GM19043 (cell line): ENCODE data around the gene GMPR2.

Experiments used
- ATAC-seq: cut with Tn5 transposase; IDR thresholded peaks from one replicate; pipeline ENCODE4 v1.9.1; 2021; ENCODE audit warnings: low read depth; ENCODE audit not compliant: unreplicated experiment

The GMPR2 gene

GRCh38 chr14:24263848-24264247 lies 31.1 kb downstream of the GMPR2 start:
- no peak for ATAC-seq

DNA sequence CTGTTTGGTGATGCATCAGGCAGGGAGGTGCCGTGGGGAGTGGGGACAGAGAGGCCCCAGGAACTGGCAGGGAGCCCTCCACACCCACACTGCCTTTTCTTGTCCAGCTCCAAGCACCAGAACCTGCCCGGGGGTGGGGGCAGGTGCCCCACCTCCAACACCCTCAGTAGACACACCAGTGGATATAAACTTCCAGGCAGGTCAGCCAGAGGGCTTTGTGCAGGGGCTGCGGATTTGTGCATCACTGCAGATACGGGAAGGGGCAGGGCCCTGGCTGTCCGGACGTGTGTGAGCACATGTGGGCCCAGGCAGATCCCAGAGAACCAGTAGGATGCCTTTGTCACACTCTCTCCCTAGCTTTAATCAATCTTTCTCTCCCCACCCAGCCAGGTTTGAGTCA lies 31.6 kb downstream of the GMPR2 start:
- ATAC-seq: no peak

GRCh38 chr14:24266344-24267244 lies 33.9 kb downstream of the GMPR2 start:
- no peak for ATAC-seq

- ATAC-seq: no peak
Measured at GRCh38 chr14:24267516-24267915, 34.8 kb downstream of the GMPR2 start.

DNA sequence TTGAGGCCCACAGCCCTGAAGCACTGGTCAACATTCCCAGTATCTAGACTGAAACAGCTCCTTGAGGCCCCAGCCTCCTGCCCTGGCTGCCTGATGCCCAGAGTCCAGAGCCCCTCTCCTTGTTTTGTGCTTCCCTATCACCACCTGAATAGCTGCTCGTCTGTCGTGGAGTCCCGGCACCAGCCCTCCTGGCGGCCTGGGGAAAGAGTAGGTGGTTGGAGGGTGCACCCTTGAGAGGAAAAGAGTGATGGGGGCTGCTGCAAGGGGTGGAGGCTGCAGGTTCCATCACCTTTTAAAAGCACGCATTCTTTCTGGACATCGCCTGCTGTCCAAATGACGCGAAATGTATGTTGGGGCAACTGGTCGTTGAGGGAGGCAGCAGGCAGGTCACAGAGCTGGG lies 35.5 kb downstream of the GMPR2 start:
- ATAC-seq: no peak

GRCh38 chr14:24269368-24269767 lies 36.6 kb downstream of the GMPR2 start:
- no peak for ATAC-seq

- ATAC-seq: no peak
Measured at GRCh38 chr14:24269910-24270536, 37.3 kb downstream of the GMPR2 start.

DNA sequence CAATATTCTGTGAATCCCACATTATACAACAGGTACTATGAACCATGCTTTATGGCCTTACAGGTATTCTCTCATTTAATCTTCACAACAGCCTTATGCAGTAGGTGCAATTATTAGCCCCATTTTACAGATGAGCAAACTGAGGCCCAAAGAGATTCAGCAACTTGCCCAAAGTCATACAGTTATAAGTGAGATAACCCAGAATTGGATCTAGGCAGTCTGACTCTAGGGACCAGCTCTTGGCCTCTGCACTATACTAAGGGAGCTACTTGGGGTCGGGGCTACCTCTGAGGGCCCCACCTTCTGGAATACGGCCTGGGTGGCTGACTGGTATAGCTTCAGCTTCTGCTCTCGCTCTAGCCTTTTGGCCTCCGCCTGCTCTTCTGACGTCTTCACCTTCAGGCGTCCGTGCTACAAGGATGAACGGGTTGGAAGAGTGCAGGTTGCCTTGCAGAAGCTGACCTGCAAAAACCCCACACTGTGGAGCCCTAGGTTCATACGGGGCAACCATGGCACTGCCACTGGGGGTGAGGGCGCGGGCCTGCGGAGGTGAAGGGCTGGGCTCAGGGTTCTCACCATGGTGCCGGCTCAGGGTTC lies 37.9 kb downstream of the GMPR2 start:
- ATAC-seq: no peak

GRCh38 chr14:24271134-24271833 lies 38.6 kb downstream of the GMPR2 start, which contains the start of gene RABGGTA:
Gene RABGGTA (minus strand): TSS chr14:24271597. CDS start chr14:24271115, 482 bp downstream.
- peak; percentile 86 for ATAC-seq

DNA sequence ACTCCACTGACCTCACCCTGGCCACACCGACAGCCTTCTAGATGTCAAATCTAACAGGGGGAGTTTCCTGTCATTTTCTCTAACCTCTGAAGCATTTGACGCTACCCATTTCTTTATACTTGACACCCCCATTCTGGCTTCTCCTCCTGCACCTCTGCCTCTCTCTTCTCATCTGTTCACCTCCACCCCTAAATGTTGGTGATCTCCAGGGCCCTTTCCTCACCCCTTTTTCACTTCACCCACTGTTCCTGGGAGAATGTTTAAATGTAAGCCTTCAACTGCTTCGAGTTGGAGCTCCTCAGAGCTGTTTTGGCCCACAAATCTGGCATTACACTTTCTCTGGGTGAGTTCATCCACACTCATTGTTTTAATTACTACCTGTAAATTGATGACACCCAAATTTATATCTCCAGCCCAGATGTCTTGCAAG lies 39.1 kb downstream of the GMPR2 start:
- no peak for ATAC-seq

- no peak for ATAC-seq
Measured at GRCh38 chr14:24272467-24272866, 39.7 kb downstream of the GMPR2 start.

DNA sequence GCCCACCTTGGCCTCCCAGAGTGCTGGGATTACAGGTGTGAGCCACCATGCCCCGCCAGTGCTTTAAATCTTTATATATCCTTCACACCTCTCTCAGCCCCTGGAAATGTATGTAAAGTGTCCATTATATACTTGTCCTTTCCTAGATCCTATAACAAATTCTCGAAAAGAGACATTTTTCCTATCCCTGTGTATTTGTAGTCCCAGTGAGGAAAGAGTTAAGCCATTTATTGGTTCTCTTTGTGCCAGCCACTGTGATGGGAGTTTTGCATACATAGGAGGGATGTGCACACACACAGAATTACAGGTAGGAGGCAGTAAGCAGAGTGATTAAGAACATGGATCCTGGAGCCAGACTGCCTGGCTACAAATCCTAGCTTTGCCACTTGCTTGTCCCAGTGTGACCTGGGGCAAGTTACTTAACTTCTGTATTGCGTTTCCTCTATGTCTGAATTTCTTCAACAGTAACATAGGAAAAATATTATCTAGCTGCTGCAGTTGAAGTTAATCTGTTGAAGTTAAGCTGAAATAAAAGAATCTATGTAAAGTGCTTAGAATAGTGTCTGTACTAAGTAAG lies 40.8 kb downstream of the GMPR2 start:
- ATAC-seq: no peak

DNA sequence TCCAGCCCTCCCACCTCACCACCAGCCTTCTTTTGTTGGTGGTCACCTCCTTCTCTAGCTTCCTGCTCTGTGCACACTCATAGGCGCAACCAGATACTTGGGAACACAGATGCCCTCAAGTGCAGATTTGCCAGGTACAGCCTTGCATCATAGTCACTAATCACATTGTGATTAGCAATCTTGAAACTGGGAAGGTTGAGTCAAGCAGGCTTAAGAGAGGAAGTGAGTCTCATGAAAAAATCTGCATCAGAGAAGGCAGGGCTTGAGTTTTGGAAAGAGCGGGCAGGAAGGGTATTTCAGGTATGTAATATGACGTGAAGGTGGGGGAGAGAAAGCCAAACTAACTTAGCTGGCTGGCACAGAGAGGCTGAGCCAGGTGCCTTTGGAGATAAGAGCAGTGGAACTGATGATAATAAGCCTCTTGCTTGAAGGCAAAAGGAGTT lies 41.4 kb downstream of the GMPR2 start:
- peak; percentile 35 for ATAC-seq

DNA sequence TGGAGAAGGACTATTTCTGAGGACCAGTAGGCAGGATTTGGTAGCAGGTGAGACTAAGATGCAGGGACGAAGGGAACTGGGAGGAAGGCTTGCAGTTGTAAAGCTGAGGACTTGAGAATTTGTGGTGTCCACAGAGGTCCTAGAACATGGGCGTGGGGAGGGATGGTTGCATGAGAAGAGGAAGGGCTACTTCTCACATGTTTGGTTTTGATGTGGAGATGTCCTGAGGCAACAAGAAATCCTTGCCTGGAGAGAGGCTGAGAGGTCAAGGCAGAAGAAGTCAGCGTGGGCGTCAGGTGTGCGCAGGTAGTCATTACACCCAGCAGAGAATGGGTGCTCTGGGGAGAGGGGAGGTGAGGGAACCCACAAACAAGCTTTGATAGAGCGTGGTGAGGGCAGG lies 44.3 kb downstream of the GMPR2 start:
- ATAC-seq: no peak

GRCh38 chr14:24277606-24278321 lies 45.0 kb downstream of the GMPR2 start:
- no peak for ATAC-seq

- no peak for ATAC-seq
Measured at GRCh38 chr14:24278424-24278823, 45.7 kb downstream of the GMPR2 start.

- no peak for ATAC-seq
Measured at GRCh38 chr14:24279301-24280186, 46.8 kb downstream of the GMPR2 start.

DNA sequence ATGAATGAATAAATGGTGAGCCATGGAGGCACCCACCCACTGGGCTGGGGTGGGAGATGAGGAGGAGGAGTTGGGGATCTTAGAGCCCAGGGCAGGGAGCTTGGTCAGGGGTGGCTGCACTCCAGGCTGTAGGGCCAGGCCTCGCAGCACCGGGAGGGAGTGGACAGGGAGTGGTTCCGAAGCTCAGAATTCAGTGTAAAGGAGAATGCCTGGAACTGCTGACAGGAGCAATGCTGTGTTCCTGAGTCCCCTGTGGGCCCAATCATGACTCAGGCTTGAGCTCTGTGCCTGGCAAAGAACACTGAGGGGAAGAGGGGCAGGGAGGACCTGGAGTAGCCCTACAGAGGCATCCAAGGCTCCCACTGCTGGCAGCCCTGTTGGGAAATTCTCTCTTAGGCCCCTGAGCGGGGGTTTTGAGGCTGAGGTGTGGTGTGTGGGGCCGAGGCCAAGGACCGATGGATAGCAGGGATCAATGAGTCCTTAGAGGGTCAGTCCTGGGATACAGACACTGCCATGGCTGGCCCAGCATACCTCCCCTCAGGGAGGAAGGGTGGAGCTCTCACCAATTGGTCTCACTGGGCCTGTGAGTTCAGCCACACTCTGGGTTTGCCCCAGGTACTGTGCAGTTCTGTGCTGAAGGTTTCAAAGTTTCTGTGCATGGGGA lies 48.2 kb downstream of the GMPR2 start:
- ATAC-seq: no peak
